Measurements from ENCODE around the gene GAL3ST2. TPM values are rescaled to one million over a fixed set of nuclear protein-coding genes. Genes with fewer than 3 reads are reported as not detected.
"Not testable (repeated sequence)": the region's sequence is repeated elsewhere in the genome, so short reads cannot be mapped to it uniquely, and the experiment has no call there.

GAL3ST2 gene
- total RNA-seq, 3 donors from 2014 or later = 0.23 to 0.33 TPM; not detected in 1

- not testable (repeated sequence) for H3K27me3 Mint-ChIP-seq (ENCODE audit: low read depth); H3K4me3 Mint-ChIP-seq; H3K9me3 Mint-ChIP-seq; H3K36me3 Mint-ChIP-seq (ENCODE audit: insufficient read depth); ATAC-seq; H3K4me1 Mint-ChIP-seq (ENCODE audit: low read depth)
- DNase-seq = peak; percentile 3
Observed at GRCh38 chr2:241800198-241800903, 23.7 kb downstream of the GAL3ST2 start.

DNA sequence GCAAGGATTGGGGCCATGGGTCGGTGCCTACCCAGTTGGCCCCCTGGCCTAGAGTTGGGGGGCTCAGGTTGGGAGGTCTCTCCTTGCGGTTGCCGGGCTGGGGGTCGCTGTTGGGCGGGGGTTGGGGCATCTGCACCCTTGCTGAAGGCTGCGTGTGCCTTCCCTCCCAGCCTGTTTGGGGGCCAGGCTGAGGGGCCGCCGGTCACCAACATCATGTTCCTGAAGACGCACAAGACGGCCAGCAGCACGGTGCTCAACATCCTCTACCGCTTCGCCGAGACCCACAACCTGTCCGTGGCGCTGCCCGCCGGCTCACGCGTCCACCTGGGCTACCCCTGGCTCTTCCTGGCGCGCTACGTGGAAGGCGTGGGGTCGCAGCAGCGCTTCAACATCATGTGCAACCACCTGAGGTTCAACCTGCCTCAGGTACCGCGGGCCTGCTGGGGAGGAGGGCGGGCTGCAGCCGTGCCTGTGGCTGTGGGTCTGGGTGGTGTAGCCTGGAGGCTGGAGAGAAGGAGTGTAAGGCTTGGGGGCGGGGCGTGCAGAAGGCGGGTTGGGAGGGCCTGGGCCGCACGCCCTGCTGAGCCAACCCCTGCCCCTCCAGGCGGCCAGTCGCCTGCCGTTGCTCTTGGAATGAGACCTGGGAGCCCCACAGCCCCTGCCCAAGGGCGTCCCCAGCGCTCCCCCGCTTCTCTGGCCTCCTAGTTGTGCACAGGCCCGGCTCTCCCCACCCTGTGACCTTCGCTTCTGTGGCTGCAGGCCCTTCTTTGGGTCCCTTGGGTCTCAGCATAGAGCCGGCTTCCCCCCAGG is 25.2 kb downstream of the GAL3ST2 start:
- H3K36me3 Mint-ChIP-seq (ENCODE audit: insufficient read depth) = no peaks in the 10 kb centered on the region
- DNase-seq (no peak), ATAC-seq (no peak)
- peaks cover 7% of the 10 kb centered on the region for H3K4me1 Mint-ChIP-seq (ENCODE audit: low read depth)
- peaks cover 7% of the 10 kb centered on the region for H3K27me3 Mint-ChIP-seq (ENCODE audit: low read depth)
- no peaks in the 10 kb centered on the region for H3K9me3 Mint-ChIP-seq
- H3K4me3 Mint-ChIP-seq = no peak overlapping the region

GRCh38 chr2:241802421-241803318 is 26.0 kb downstream of the GAL3ST2 start:
- no peaks in the 10 kb centered on the region for H3K9me3 Mint-ChIP-seq
- peaks cover 7% of the 10 kb centered on the region for H3K27me3 Mint-ChIP-seq (ENCODE audit: low read depth)
- no peak for DNase-seq
- no peak for ATAC-seq
- H3K36me3 Mint-ChIP-seq (ENCODE audit: insufficient read depth) = no peaks in the 10 kb centered on the region
- peaks cover 7% of the 10 kb centered on the region for H3K4me1 Mint-ChIP-seq (ENCODE audit: low read depth)
- H3K4me3 Mint-ChIP-seq = no peak overlapping the region

GRCh38 chr2:241803387-241804325 is 27.0 kb downstream of the GAL3ST2 start:
- Mint-ChIP-seq H3K4me1 (ENCODE audit: low read depth) (peaks cover 7% of the 10 kb centered on the region), H3K4me3 (peak overlapping the region; percentile 62), H3K27me3 (ENCODE audit: low read depth) (peaks cover 11% of the 10 kb centered on the region), H3K9me3 (no peaks in the 10 kb centered on the region), H3K36me3 (ENCODE audit: insufficient read depth) (no peaks in the 10 kb centered on the region)
- ATAC-seq (peak; percentile 76), DNase-seq (no peak)

DNA sequence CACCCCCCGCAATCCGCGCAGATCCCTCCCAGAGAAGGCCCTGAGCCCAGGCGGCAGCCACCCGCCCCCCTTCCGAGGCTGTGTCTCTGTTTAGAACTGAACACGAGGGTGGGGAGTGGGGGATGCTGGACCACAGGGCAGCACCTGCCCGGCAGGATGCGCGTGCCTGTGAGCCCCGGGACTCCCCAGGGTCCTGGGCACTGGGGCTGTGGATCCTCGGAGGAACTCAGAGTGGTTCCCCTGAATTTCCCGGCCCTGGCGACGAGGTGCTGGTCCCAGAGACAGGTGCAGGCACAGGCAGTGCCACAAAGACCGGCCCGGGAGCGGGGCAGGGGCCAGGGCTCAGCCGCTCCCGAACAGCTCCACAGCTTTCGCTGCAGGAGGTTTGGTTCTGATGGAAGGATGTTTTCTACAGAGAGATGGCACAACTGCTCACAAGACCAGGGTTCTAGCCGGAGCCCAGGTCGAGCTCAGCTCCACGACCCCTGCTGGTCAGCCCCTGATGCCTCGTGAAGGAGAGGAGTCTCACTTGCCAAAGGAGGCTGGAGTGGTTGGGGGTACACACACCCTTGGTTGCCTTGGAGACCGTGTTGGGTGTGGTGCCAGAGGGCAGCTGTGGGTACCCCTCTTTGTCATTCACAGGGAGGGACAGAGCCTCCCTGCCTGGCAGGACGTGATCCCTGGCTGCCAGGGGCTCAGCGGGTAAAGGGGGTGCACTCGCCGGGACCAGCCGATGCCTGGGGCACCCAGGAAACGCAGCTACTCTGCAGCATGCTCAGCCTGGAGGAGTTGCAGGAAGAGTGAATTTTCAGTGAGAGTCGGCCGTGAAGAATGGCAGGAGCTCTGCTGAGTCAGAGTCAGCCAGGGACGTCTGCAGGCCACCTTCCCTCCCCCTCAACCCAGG is 28.0 kb downstream of the GAL3ST2 start:
- ATAC-seq = peak; percentile 21 to 32
- Mint-ChIP-seq H3K4me3 (peak overlapping the region; percentile 59), H3K9me3 (no peaks in the 10 kb centered on the region), H3K27me3 (ENCODE audit: low read depth) (peaks cover 13% of the 10 kb centered on the region), H3K36me3 (ENCODE audit: insufficient read depth) (no peaks in the 10 kb centered on the region), H3K4me1 (ENCODE audit: low read depth) (peaks cover 7% of the 10 kb centered on the region)
- no peak for DNase-seq

- not testable (repeated sequence) for H3K36me3 Mint-ChIP-seq (ENCODE audit: insufficient read depth); H3K9me3 Mint-ChIP-seq; DNase-seq; H3K4me3 Mint-ChIP-seq; H3K4me1 Mint-ChIP-seq (ENCODE audit: low read depth); ATAC-seq
- peaks cover 13% of the 10 kb centered on the region for H3K27me3 Mint-ChIP-seq (ENCODE audit: low read depth)
Observed at GRCh38 chr2:241806217-241806616, 29.6 kb downstream of the GAL3ST2 start.

GRCh38 chr2:241808051-241808720 is 31.6 kb downstream of the GAL3ST2 start:
- DNase-seq (no peak), ATAC-seq (no peak)
- H3K36me3 Mint-ChIP-seq (ENCODE audit: insufficient read depth) = no peaks in the 10 kb centered on the region
- H3K4me1 Mint-ChIP-seq (ENCODE audit: low read depth) = peaks cover 7% of the 10 kb centered on the region
- H3K27me3 Mint-ChIP-seq (ENCODE audit: low read depth) = peaks cover 13% of the 10 kb centered on the region
- no peaks in the 10 kb centered on the region for H3K9me3 Mint-ChIP-seq
- no peak overlapping the region for H3K4me3 Mint-ChIP-seq

GRCh38 chr2:241808721-241809382 is 32.2 kb downstream of the GAL3ST2 start, which contains the start of gene NEU4:
NEU4 (plus strand) TSS chr2:241809193; CDS start chr2:241814485, 5,292 bp downstream.
- peaks cover 11% of the 10 kb centered on the region for H3K27me3 Mint-ChIP-seq (ENCODE audit: low read depth)
- ATAC-seq (no peak), DNase-seq (no peak)
- H3K4me3 Mint-ChIP-seq = no peak within 1 kb of the TSS
- no peaks in the 10 kb centered on the region for H3K9me3 Mint-ChIP-seq
- H3K4me1 Mint-ChIP-seq (ENCODE audit: low read depth) = peaks cover 5% of the 10 kb centered on the region
- no peaks in the 10 kb centered on the region for H3K36me3 Mint-ChIP-seq (ENCODE audit: insufficient read depth)

DNA sequence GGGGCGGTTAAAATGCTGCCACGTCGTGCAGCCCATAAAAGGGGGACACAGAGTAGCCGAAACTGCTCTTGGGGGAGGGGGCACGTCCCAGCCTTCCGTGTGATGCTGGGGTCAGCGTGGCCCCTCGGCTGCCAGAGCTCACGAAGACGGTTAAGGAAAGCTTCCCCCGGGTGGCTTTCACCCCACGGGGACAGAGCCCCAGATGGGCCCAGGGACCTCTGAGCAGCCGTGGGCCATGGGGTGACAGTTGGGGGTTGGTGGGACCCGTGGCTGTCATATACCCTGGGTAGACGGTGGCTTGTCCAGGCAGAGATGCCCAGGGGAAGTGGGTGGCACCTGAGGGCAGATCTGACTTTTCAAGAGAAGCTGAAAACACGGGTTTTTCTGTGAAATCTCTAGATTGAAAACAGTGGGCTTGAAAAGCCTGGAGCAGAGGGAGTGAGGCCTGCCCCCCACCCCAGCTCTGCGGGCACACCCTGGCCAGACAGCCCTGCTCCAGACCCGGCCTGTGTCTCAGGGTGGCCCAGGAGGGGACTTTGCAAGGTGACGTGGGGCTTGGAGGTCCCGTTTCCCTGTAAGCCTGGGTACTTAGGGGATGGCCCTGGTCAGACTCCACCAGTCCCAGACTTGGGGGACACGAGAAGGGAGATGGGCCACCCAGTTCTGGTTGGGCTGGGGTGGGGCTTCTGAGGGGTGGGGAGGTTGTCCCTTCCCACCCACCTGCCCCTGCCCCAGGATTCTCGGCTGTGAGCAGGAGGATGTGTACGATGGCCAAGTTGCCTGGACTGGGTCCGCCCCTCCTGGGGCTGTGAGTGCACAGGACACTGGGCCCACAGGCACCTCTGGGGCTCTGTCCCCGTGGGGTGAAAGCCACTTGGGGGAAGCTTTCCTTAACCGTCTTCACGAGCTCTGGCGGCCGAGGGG is 33.0 kb downstream of the GAL3ST2 start:
- H3K9me3 Mint-ChIP-seq = no peaks in the 10 kb centered on the region
- ATAC-seq (no peak), DNase-seq (no peak)
- H3K4me3 Mint-ChIP-seq = no peak overlapping the region
- peaks cover 4% of the 10 kb centered on the region for H3K4me1 Mint-ChIP-seq (ENCODE audit: low read depth)
- peaks cover 8% of the 10 kb centered on the region for H3K27me3 Mint-ChIP-seq (ENCODE audit: low read depth)
- no peaks in the 10 kb centered on the region for H3K36me3 Mint-ChIP-seq (ENCODE audit: insufficient read depth)

GRCh38 chr2:241810307-241811200 is 33.9 kb downstream of the GAL3ST2 start:
- Mint-ChIP-seq H3K27me3 (ENCODE audit: low read depth) (peaks cover 8% of the 10 kb centered on the region), H3K36me3 (ENCODE audit: insufficient read depth) (no peaks in the 10 kb centered on the region), H3K4me3 (no peak overlapping the region), H3K4me1 (ENCODE audit: low read depth) (peaks cover 2% of the 10 kb centered on the region), H3K9me3 (no peaks in the 10 kb centered on the region)
- ATAC-seq (no peak), DNase-seq (no peak)
